Stimulated activated CD4-positive, alpha-beta T cell treated with anti-CD3 and anti-CD28 coated beads, Interleukin-4, amount 100 ng/mL, for 4 hours (primary cell): ENCODE data around the gene PLCB3.
A peak's percentile ranks its signal among the peaks of the same experiment; 100 is the strongest.

ENCODE experiments used
- DNase-seq, 2 experiments: peaks; one replicate each; pipeline ENCODE4 v3.0.0-alpha.2; 2020

The PLCB3 gene

GRCh38 chr11:64251016-64251752, at the start of gene PLCB3:
Gene PLCB3, plus strand, starts transcription at chr11:64251530. Its CDS starts 120 bp downstream, at chr11:64251650.
- DNase-seq: peak; percentile 54 to 71

- no peak for DNase-seq
Measured at GRCh38 chr11:64201543-64201942, 49.8 kb upstream of the PLCB3 start.

GRCh38 chr11:64202992-64203391, 48.3 kb upstream of the PLCB3 start:
- DNase-seq: no peak

- no peak for DNase-seq
Measured at GRCh38 chr11:64203421-64204079, 47.8 kb upstream of the PLCB3 start.

- DNase-seq: no peak
Measured at GRCh38 chr11:64204080-64204440, 47.3 kb upstream of the PLCB3 start.

- peak; percentile 67 to 81 for DNase-seq
Measured at GRCh38 chr11:64204464-64204989, 46.8 kb upstream of the PLCB3 start.

GRCh38 chr11:64206457-64207255, 44.7 kb upstream of the PLCB3 start, which contains the start of gene FERMT3:
Gene FERMT3, plus strand, starts transcription at chr11:64206721. Its CDS starts 644 bp downstream, at chr11:64207365.
- DNase-seq: peak; percentile 78 to 82

GRCh38 chr11:64207256-64208085, 43.9 kb upstream of the PLCB3 start:
- DNase-seq: peak; percentile 75 to 89

GRCh38 chr11:64208086-64208795, 43.1 kb upstream of the PLCB3 start:
- DNase-seq: no peak

GRCh38 chr11:64208796-64209562, 42.4 kb upstream of the PLCB3 start:
- no peak for DNase-seq

GRCh38 chr11:64209563-64209843, 41.8 kb upstream of the PLCB3 start:
- no peak for DNase-seq

GRCh38 chr11:64210301-64211020, 40.9 kb upstream of the PLCB3 start:
- DNase-seq: no peak

- no peak for DNase-seq
Measured at GRCh38 chr11:64211181-64211872, 40.0 kb upstream of the PLCB3 start.

- no peak for DNase-seq
Measured at GRCh38 chr11:64216879-64217278, 34.5 kb upstream of the PLCB3 start.

- DNase-seq: no peak
Measured at GRCh38 chr11:64218628-64219353, 32.5 kb upstream of the PLCB3 start.

- no peak for DNase-seq
Measured at GRCh38 chr11:64219354-64219684, 32.0 kb upstream of the PLCB3 start.

GRCh38 chr11:64219755-64220154, 31.6 kb upstream of the PLCB3 start:
- DNase-seq: no peak

GRCh38 chr11:64220271-64220670, 31.1 kb upstream of the PLCB3 start:
- no peak for DNase-seq

- no peak for DNase-seq
Measured at GRCh38 chr11:64220798-64221197, 30.5 kb upstream of the PLCB3 start.
